Neuronal stem cell (in vitro differentiated cells): ENCODE results near the gene USP30. TPM values are rescaled to one million over a fixed set of nuclear protein-coding genes. Genes with fewer than 3 reads are reported as not detected.
A peak's percentile ranks its signal among the peaks of the same experiment; 100 is the strongest.

ENCODE experiments used
- DNase-seq: peaks from one replicate; pipeline ENCODE4 v3.0.0-alpha.2; 2013; ENCODE audit warnings: low spot score
- H2AFZ ChIP-seq: one replicate; pipeline ENCODE4 v1.6.1; 2013; ENCODE audit warnings: mild to moderate bottlenecking, low read length, inconsistent platforms
- H2AK5ac ChIP-seq: 2 replicates; pipeline ENCODE4 v1.6.1; 2013; ENCODE audit warnings: low read depth, mild to moderate bottlenecking, inconsistent platforms, low read length, moderate library complexity, mixed read lengths
- H2BK120ac ChIP-seq: 2 replicates; pipeline ENCODE4 v1.6.1; 2013; ENCODE audit warnings: low read depth, mild to moderate bottlenecking, inconsistent platforms, low read length, moderate library complexity, mixed read lengths
- H2BK12ac ChIP-seq: one replicate; pipeline ENCODE4 v1.6.1; 2013; ENCODE audit warnings: low read length, inconsistent platforms
- H2BK15ac ChIP-seq: 2 replicates; pipeline ENCODE4 v1.6.1; 2013; ENCODE audit warnings: mild to moderate bottlenecking, low read length, inconsistent platforms, mixed read lengths
- H2BK5ac ChIP-seq: one replicate; pipeline ENCODE4 v1.6.1; 2013; ENCODE audit warnings: inconsistent platforms, mild to moderate bottlenecking, low read length, moderate library complexity
- H3K14ac ChIP-seq: one replicate; pipeline ENCODE4 v1.6.1; 2013; ENCODE audit warnings: low read length, inconsistent platforms
- H3K18ac ChIP-seq: 2 replicates; pipeline ENCODE4 v1.6.1; 2013; ENCODE audit warnings: low read length, inconsistent platforms
- H3K23ac ChIP-seq: 2 replicates; pipeline ENCODE4 v1.6.1; 2013; ENCODE audit warnings: low read depth, mild to moderate bottlenecking, mixed read lengths, low read length, inconsistent platforms; ENCODE audit not compliant: poor library complexity
- H3K27ac ChIP-seq: replicated peaks from 3 replicates; pipeline ENCODE4 v1.5.1; 2013; ENCODE audit warnings: low read length, inconsistent platforms
- H3K27me3 ChIP-seq, 3 experiments: 2 replicates each; pipeline ENCODE4 v1.6.1; 2013; ENCODE audit warnings: low read length in 3 of 3, mild to moderate bottlenecking in 2 of 3, inconsistent platforms in 1 of 3, low read depth in 1 of 3, mixed read lengths in 1 of 3, moderate library complexity in 1 of 3; ENCODE audit not compliant: control insufficient read depth in 3 of 3, insufficient read depth in 3 of 3
- H3K36me3 ChIP-seq, 2 donors: replicated peaks in 1 of 2; 2 replicates each; pipeline ENCODE4 v1.6.1; 2013; ENCODE audit warnings: low read length in 2 of 2; ENCODE audit not compliant: control insufficient read depth in 2 of 2, insufficient read depth in 2 of 2
- H3K4ac ChIP-seq: 2 replicates; pipeline ENCODE4 v1.6.1; 2013; ENCODE audit warnings: inconsistent platforms, mild to moderate bottlenecking, low read length, moderate library complexity
- H3K4me1 ChIP-seq, 2 donors: 1 replicate in 1 of 2; 2 replicates in 1 of 2; pipeline ENCODE4 v1.6.1; 2013; ENCODE audit warnings: low read length in 2 of 2, low read depth in 1 of 2; ENCODE audit not compliant: control insufficient read depth in 2 of 2, insufficient read depth in 1 of 2
- H3K4me2 ChIP-seq: one replicate; pipeline ENCODE4 v1.6.1; 2013; ENCODE audit warnings: mild to moderate bottlenecking, low read length, inconsistent platforms; ENCODE audit not compliant: insufficient read depth, poor library complexity, severe bottlenecking
- H3K4me3 ChIP-seq, 2 donors: 2 replicates each; pipeline ENCODE4 v1.5.1; 2013; ENCODE audit warnings: low read length in 2 of 2, mild to moderate bottlenecking in 2 of 2, inconsistent platforms in 1 of 2, moderate library complexity in 1 of 2
- H3K79me1 ChIP-seq: one replicate; pipeline ENCODE4 v1.6.1; 2013; ENCODE audit warnings: low read depth, mild to moderate bottlenecking, inconsistent platforms, low read length, moderate library complexity
- H3K9ac ChIP-seq: one replicate; pipeline ENCODE4 v1.6.1; 2013; ENCODE audit warnings: mild to moderate bottlenecking, low read depth, low read length, inconsistent platforms; ENCODE audit not compliant: poor library complexity
- H3K9me3 ChIP-seq, 2 donors: replicated peaks in 1 of 2; 2 replicates each; pipeline versions ENCODE3 to v1.6.1; 2013; ENCODE audit warnings: low read length in 2 of 2, mild to moderate bottlenecking in 2 of 2, inconsistent platforms in 1 of 2, low read depth in 1 of 2, mixed read lengths in 1 of 2, moderate library complexity in 1 of 2; ENCODE audit not compliant: control insufficient read depth in 2 of 2, insufficient read depth in 1 of 2
- H4K8ac ChIP-seq: one replicate; pipeline ENCODE4 v1.6.1; 2013; ENCODE audit warnings: low read depth, mild to moderate bottlenecking, inconsistent platforms, low read length, moderate library complexity
- H4K91ac ChIP-seq: one replicate; pipeline ENCODE4 v1.6.1; 2013; ENCODE audit warnings: low read length, low read depth, mild to moderate bottlenecking, inconsistent platforms; ENCODE audit not compliant: poor library complexity
- WGBS, 2 donors: extraction: QIAGEN DNeasy Blood & Tissue Kit; methylation state at CpG; one replicate each; pipeline ENCODE4 v1.1.7; 2013; ENCODE audit warnings: missing lambda C conversion rate in 2 of 2, mixed read lengths in 1 of 2; ENCODE audit not compliant: insufficient read length in 2 of 2, insufficient replicate concordance in 1 of 2; ENCODE audit errors: extremely low coverage in 2 of 2; 5-methylcytosine and 5-hydroxymethylcytosine counted together
- polyA plus RNA-seq, 2 experiments: library from polyadenylated mRNA; stranded (reverse); fragments of 200-250 nt; gene quantifications; one replicate each; pipeline ENCODE4 v1.2.3, GENCODE V29; 2013

Gene USP30
- 17.8 TPM for polyA plus RNA-seq (2013, experiment 1 of 2)
- polyA plus RNA-seq (2013, experiment 2 of 2), result 16.3 TPM

- peak; percentile 88 for DNase-seq
- no peak within 1 kb of the TSS for H2BK120ac ChIP-seq
- H3K79me1 ChIP-seq, result peaks cover 4% of the 10 kb centered on the region
- no peaks in the 10 kb centered on the region for H3K27me3 ChIP-seq
- peak within 1 kb of the TSS; percentile 6 for H3K14ac ChIP-seq
- peak within 1 kb of the TSS; percentile 96 for H3K9ac ChIP-seq
- peak within 1 kb of the TSS; percentile 54 for H2AK5ac ChIP-seq
- no peak within 1 kb of the TSS for H4K91ac ChIP-seq
- H3K23ac ChIP-seq, result peak within 1 kb of the TSS; percentile 93
- peak within 1 kb of the TSS; percentile 98 to 99 for H3K4me3 ChIP-seq
- H2AFZ ChIP-seq, result peak within 1 kb of the TSS; percentile 99
- H2BK5ac ChIP-seq, result peak within 1 kb of the TSS; percentile 93
- peak within 1 kb of the TSS; percentile 33 for H3K27ac ChIP-seq
- H3K4ac ChIP-seq, result peak within 1 kb of the TSS; percentile 10
- peak within 1 kb of the TSS; percentile 48 for H4K8ac ChIP-seq
- peaks cover 4 to 12% of the 10 kb centered on the region in 2 donors for H3K4me1 ChIP-seq
- H3K4me2 ChIP-seq, result peak within 1 kb of the TSS; percentile 94
- peaks cover 2 to 6% of the 10 kb centered on the region in 2 donors for H3K36me3 ChIP-seq
- H3K18ac ChIP-seq, result peak within 1 kb of the TSS; percentile 97
- no CpG with 5 or more reads among the region's 61 CpGs for WGBS, 2 donors
- no peaks in the 10 kb centered on the region for H3K9me3 ChIP-seq
- H2BK15ac ChIP-seq, result peak within 1 kb of the TSS; percentile 56
- H2BK12ac ChIP-seq, result no peak within 1 kb of the TSS
Observed at GRCh38 chr12:109052414-109053323, at the start of gene USP30. TSS of gene USP30 (plus strand) at chr12:109052576. CDS start at chr12:109052679, 103 bp downstream.

- no peak overlapping the region for H2BK5ac ChIP-seq
- H3K23ac ChIP-seq, result no peak overlapping the region
- no peak overlapping the region for H2BK12ac ChIP-seq
- no peak overlapping the region for H4K91ac ChIP-seq
- H3K79me1 ChIP-seq, result no peaks in the 10 kb centered on the region
- H3K4me2 ChIP-seq, result no peak overlapping the region
- H3K18ac ChIP-seq, result no peak overlapping the region
- H3K36me3 ChIP-seq, result no peaks in the 10 kb centered on the region
- no peak overlapping the region for H2BK15ac ChIP-seq
- WGBS, 2 donors, result no CpG with 5 or more reads among the region's 3 CpGs
- H3K14ac ChIP-seq, result no peak overlapping the region
- peaks cover 0 to 2% of the 10 kb centered on the region in 2 donors for H3K4me1 ChIP-seq
- H2BK120ac ChIP-seq, result no peak overlapping the region
- H3K4me3 ChIP-seq, result no peak overlapping the region
- DNase-seq, result no peak
- no peak overlapping the region for H2AK5ac ChIP-seq
- H4K8ac ChIP-seq, result no peak overlapping the region
- H3K4ac ChIP-seq, result no peak overlapping the region
- no peak overlapping the region for H3K9ac ChIP-seq
- H2AFZ ChIP-seq, result no peak overlapping the region
- H3K27me3 ChIP-seq, result no peaks in the 10 kb centered on the region
- no peak overlapping the region for H3K27ac ChIP-seq
- H3K9me3 ChIP-seq, result no peaks in the 10 kb centered on the region
Observed at GRCh38 chr12:109004017-109004416, 48.4 kb upstream of the USP30 start.

GRCh38 chr12:109009766-109010165 lies 42.6 kb upstream of the USP30 start:
- Histone ChIP-seq H3K27ac (no peak overlapping the region), H2BK120ac (no peak overlapping the region), H3K4me2 (no peak overlapping the region), H3K9me3 (no peaks in the 10 kb centered on the region), H3K36me3 (no peaks in the 10 kb centered on the region), H4K8ac (no peak overlapping the region), H2BK5ac (no peak overlapping the region), H3K4me3 (no peak overlapping the region), H3K4ac (no peak overlapping the region), H3K27me3 (peaks cover 0 to 2% (median 0%) of the 10 kb centered on the region in 3 experiments), H3K18ac (no peak overlapping the region), H3K9ac (no peak overlapping the region), H2BK12ac (no peak overlapping the region), H3K79me1 (no peaks in the 10 kb centered on the region), H3K4me1 (peaks cover 0 to 3% of the 10 kb centered on the region in 2 donors), H3K23ac (no peak overlapping the region), H2BK15ac (no peak overlapping the region), H2AFZ (no peak overlapping the region), H4K91ac (no peak overlapping the region), H2AK5ac (no peak overlapping the region), H3K14ac (no peak overlapping the region)
- DNase-seq, result no peak
- no CpG with 5 or more reads among the region's 1 CpG for WGBS, 2 donors

GRCh38 chr12:109010259-109010658 lies 42.1 kb upstream of the USP30 start:
- H3K27ac ChIP-seq, result no peak overlapping the region
- H2AFZ ChIP-seq, result no peak overlapping the region
- H3K79me1 ChIP-seq, result no peaks in the 10 kb centered on the region
- no peak overlapping the region for H3K4me2 ChIP-seq
- no peak overlapping the region for H3K18ac ChIP-seq
- H4K91ac ChIP-seq, result no peak overlapping the region
- no peak overlapping the region for H3K23ac ChIP-seq
- H3K9me3 ChIP-seq, result no peaks in the 10 kb centered on the region
- H3K27me3 ChIP-seq, result peaks cover 0 to 2% (median 0%) of the 10 kb centered on the region in 3 experiments
- no peaks in the 10 kb centered on the region for H3K36me3 ChIP-seq
- no peak overlapping the region for H2BK5ac ChIP-seq
- no peak overlapping the region for H3K4ac ChIP-seq
- no peak overlapping the region for H3K4me3 ChIP-seq
- no peak overlapping the region for H2BK120ac ChIP-seq
- no peak overlapping the region for H3K9ac ChIP-seq
- no peak overlapping the region for H2BK15ac ChIP-seq
- no peak overlapping the region for H3K14ac ChIP-seq
- WGBS, 2 donors, result no CpG with 5 or more reads among the region's 2 CpGs
- no peak overlapping the region for H2AK5ac ChIP-seq
- no peak for DNase-seq
- peaks cover 0 to 3% of the 10 kb centered on the region in 2 donors for H3K4me1 ChIP-seq
- no peak overlapping the region for H4K8ac ChIP-seq
- H2BK12ac ChIP-seq, result no peak overlapping the region
